Naive thymus-derived CD8-positive, alpha-beta T cell (primary cell): Measurements from ENCODE around the gene TMEM238. TPM values are rescaled to one million over a fixed set of nuclear protein-coding genes. Genes with fewer than 3 reads are reported as not detected.
A peak's percentile ranks its signal among the peaks of the same experiment; 100 is the strongest.
"Not testable (repeated sequence)": the region's sequence is repeated elsewhere in the genome, so short reads cannot be mapped to it uniquely, and the experiment has no call there.

ENCODE experiments used
- ATAC-seq, 2 donors: fragments of 150-1000 bp; cut with Tn5 transposase in 1 of 2; sonication (Bioruptor Pico), chemical (Tn5 transposase) in 1 of 2; 1 replicate in 1 of 2; 2 replicates in 1 of 2; pipeline ENCODE4 v1.10.0; 2021; ENCODE audit warnings: mild to moderate bottlenecking in 2 of 2, moderate library complexity in 2 of 2
- POLR2A ChIA-PET: fragments of 350-600 bp; sonication (Branson Sonifier 250); formaldehyde crosslinking; loops from one replicate; lab custom pipeline; 2021; ENCODE audit warnings: antibody characterized with exemption; lab: Charles Lee
- DNase-seq, 10 donors: peaks; one replicate each; pipeline versions ENCODE4 v3.0.0 to v3.0.0-alpha.2; 2020 to 2022
- H3K27ac Mint-ChIP-seq, 10 donors: one replicate each; pipeline ENCODE4 v1.8.0; 2020 to 2022; ENCODE audit warnings: mild to moderate bottlenecking in 10 of 10, mixed read lengths in 10 of 10, moderate library complexity in 4 of 10, inconsistent platforms in 1 of 10
- H3K27me3 Mint-ChIP-seq, 5 donors: one replicate each; pipeline ENCODE4 v1.8.0; 2021 to 2022; ENCODE audit warnings: mixed read lengths in 5 of 5
- H3K36me3 Mint-ChIP-seq, 3 donors: one replicate each; pipeline ENCODE4 v1.8.0; 2020 to 2022; ENCODE audit warnings: mixed read lengths in 3 of 3, mild to moderate bottlenecking in 2 of 3, inconsistent platforms in 1 of 3
- H3K4me1 Mint-ChIP-seq, 4 donors: one replicate each; pipeline ENCODE4 v1.8.0; 2021 to 2022; ENCODE audit warnings: mixed read lengths in 4 of 4
- H3K4me3 Mint-ChIP-seq, 10 donors: one replicate each; pipeline ENCODE4 v1.8.0; 2020 to 2022; ENCODE audit warnings: mild to moderate bottlenecking in 10 of 10, mixed read lengths in 10 of 10, moderate library complexity in 6 of 10, inconsistent platforms in 1 of 10
- H3K9me3 Mint-ChIP-seq, 9 donors: one replicate each; pipeline ENCODE4 v1.8.0; 2020 to 2022; ENCODE audit warnings: mixed read lengths in 9 of 9, mild to moderate bottlenecking in 3 of 9, inconsistent platforms in 1 of 9, moderate library complexity in 1 of 9
- polyA plus RNA-seq, 3 donors: library from polyadenylated mRNA; unstranded; fragments of 300-500 nt; fragmentation: Illumina TruSeq; gene quantifications; one replicate each; pipeline ENCODE4 v1.2.3, GENCODE V29; 2021
- total RNA-seq, 8 experiments: library from RNA in 2 of 8; stranded (reverse) in 2 of 8; gene quantifications; one replicate each; pipeline ENCODE4 v1.2.3 and lab custom pipeline; 2021 to 2026

The TMEM238 gene
- total and polyA plus RNA-seq, 5 experiments from 2014 or later = 1.1 to 10.2 (median 1.5) TPM

DNA sequence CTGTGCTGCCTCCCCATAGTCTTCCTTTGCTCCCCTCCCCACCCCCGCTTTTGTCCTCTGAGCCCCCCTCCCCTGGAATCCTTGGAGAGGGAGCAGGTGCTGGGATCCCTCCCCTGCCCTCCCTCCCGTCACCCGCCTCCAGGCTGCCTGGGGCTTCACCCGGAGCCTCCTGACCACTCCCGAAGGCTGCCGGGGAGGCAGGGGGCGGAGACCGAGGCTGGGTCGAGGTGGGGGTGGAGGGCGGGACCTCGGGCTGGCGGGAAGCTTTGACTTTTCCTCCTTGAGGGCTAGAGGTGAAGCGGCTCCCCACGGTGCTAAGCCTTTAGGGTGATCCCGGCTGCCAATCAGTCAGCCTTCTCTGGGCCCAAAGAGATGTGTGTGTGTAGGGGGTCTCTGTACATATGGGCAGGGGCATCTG is 42.9 kb downstream of the TMEM238 start:
- DNase-seq (peak in 7 of 10 donors; percentile 16 to 51 (median 25)), ATAC-seq (no peak)
- no peaks in the 10 kb centered on the region for H3K9me3 Mint-ChIP-seq
- H3K27me3 Mint-ChIP-seq = peaks cover 0 to 17% (median 0%) of the 10 kb centered on the region in 5 donors
- H3K36me3 Mint-ChIP-seq = peaks cover 0 to 16% (median 9%) of the 10 kb centered on the region in 3 donors
- H3K4me1 Mint-ChIP-seq = peaks cover 14 to 42% (median 23%) of the 10 kb centered on the region in 4 donors
- POLR2A ChIA-PET = interaction anchor here (0.7 to 1.7 kb wide), 3 partner anchors 9 to 87 kb away, joined by 3 to 5 read pairs (median 4); partner anchors contain the start of gene TMEM238
- H3K4me3 Mint-ChIP-seq = peak overlapping the region; percentile 76 to 88 (median 84)
- peak overlapping the region in 9 of 10 donors; percentile 29 to 99 (median 93) for H3K27ac Mint-ChIP-seq

DNA sequence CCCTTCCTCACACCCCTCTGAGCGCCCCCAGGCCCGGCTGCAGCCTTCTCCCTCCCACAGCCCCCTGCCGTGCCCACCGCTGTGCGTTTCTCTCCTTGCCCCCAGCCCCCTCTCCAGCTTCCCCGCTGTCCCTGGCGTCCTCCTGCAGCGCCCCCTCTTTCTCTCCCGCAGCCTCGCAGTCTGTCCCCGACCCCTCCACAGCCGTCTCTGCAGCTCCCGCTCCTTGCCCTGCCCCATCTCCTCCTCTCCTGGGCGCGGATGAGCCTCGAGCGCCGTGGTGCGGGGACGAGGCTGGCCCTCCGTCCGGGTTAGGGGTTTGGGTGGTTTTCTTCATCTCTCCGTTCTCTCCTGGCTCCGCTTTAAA is 43.3 kb downstream of the TMEM238 start:
- no peak for ATAC-seq
- Mint-ChIP-seq H3K36me3 (peaks cover 0 to 16% (median 9%) of the 10 kb centered on the region in 3 donors), H3K4me3 (peak overlapping the region; percentile 76 to 88 (median 84)), H3K9me3 (no peaks in the 10 kb centered on the region), H3K27ac (peak overlapping the region in 9 of 10 donors; percentile 29 to 99 (median 93)), H3K4me1 (peaks cover 14 to 42% (median 23%) of the 10 kb centered on the region in 4 donors), H3K27me3 (peaks cover 0 to 17% (median 0%) of the 10 kb centered on the region in 5 donors)
- POLR2A ChIA-PET = interaction anchor here (0.7 to 2.0 kb wide), 4 partner anchors 10 to 87 kb away, joined by 3 to 10 read pairs (median 4); partner anchors contain the start of gene TMEM238
- DNase-seq = peak in 2 of 10 donors; percentile 25 to 27

DNA sequence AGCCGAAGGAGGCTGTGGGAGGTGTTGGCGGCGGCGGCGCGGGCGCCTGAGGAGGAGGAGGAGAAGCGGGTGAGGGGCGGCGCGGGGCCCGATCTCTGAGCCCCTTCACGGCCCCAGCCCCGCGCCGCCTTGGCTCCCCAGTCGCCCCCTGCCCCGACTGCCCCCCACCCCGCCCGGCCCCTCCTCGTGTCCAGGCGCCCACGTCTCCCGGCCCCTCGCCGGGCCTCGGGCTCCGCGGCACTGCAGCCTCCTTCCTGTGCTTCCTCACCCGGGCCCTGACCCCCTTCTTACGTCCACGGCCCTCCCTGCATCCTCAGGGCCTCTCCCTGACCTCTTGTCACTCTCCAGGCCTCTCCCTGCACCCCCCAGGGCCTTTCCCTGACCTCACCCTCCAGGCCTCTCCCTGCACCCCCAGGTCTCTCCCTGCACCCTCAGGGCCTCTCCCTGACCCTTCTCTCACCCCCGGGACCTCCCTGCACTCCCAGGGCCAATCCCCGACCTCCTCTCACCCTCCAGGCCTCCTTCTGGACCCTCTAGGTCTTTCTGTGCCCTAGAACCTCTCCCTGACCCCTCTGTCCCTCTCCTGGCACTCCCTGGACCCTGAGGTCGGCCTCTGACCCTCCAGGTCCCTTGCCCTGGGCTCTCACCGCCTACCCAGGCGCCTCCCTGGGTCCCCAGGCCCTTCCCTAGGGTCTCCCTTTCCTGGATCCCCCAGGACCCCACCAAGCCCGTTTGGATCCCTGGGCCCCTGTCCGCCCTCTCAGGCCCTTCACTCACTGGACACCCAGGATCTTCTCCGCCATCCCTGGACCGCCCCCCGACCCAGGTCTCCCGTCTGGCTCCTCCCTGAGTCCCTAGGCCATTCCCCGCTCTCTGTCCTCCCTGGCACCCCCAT is 44.0 kb downstream of the TMEM238 start:
- no peak for ATAC-seq
- Mint-ChIP-seq H3K27ac (peak overlapping the region; percentile 89 to 99 (median 97)), H3K36me3 (peaks cover 0 to 13% (median 9%) of the 10 kb centered on the region in 3 donors), H3K4me3 (peak overlapping the region; percentile 83 to 99 (median 94)), H3K4me1 (peaks cover 13 to 38% (median 23%) of the 10 kb centered on the region in 4 donors), H3K9me3 (no peaks in the 10 kb centered on the region), H3K27me3 (peaks cover 0 to 14% (median 0%) of the 10 kb centered on the region in 5 donors)
- peak in 5 of 10 donors; percentile 13 to 71 (median 41) for DNase-seq
- POLR2A ChIA-PET = interaction anchor here (0.7 to 2.1 kb wide), 25 partner anchors 9 to 1237 kb away, joined by 3 to 46 read pairs (median 4); partner anchors contain the start of genes FIZ1, HSPBP1, NDUFA3 and PPP1R12C

DNA sequence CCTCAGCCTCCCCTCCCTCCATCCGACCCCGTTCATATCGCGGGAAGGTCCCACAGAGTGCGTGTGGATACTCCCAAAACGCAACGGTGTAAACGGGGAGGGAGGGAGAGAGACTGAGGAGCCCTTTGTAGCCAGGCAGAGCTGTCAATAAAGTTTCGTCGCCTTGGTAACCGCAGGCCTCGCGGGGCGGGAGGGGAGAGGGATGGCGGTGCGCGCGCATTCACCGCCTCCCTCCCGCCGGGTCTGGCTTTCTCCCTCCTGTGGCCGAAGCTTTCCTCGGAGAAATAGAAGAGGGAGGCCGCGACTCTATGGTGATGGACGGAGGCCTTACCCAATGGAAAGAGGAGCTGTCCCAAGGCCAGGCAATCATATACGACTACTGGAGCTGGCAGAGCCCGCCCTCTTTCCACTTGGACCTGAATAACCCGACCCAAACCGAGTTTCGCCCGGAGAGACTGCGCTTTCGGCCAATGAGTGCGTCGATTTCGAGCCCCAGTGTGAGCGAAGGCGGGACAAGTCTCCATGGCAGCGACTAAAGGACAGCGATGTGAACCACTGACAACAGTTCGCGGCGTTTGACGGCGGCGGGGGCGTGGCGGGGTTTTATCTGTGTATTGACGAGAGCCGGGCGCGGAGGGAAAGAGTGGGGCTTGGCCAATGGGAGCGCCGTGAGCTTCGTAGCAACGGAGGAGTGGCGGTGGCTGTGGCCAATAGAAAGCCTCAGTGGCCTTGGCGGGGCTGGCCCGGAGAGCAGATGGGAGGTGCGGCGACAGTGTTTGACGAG is 44.8 kb downstream of the TMEM238 start, which contains the start of gene KMT5C:
TSS of gene KMT5C (plus strand) at position 772 of the 784 bp plus-strand sequence. CDS start 2,061 bp downstream, outside the sequence.
- H3K9me3 Mint-ChIP-seq = no peaks in the 10 kb centered on the region

DNA sequence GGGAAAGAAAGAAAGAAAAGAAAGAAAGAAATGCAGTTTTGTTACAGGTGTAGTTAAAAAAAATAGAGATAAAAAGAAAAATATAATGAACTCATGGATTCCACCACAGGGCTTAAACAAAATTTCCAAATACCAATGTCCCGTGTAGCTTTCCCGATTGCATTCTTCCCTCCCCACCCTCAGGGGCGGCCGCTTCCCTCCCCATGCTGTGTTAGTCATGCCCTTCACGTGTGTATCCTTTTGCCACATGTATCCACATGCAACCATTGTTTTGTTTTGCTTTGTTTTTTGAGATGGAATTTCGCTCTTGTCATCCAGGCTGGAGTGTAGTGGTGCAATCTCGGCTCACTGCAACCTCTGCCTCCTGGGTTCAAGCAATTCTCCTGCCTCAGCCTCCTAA is 48.0 kb downstream of the TMEM238 start:
- peak overlapping the region in 2 of 10 donors; percentile 25 to 70 for H3K27ac Mint-ChIP-seq
- H3K4me1 Mint-ChIP-seq = peaks cover 10 to 27% (median 17%) of the 10 kb centered on the region in 4 donors
- POLR2A ChIA-PET = no interaction called here
- DNase-seq = no peak
- no peak for ATAC-seq
- no peaks in the 10 kb centered on the region for H3K9me3 Mint-ChIP-seq
- no peaks in the 10 kb centered on the region for H3K36me3 Mint-ChIP-seq
- H3K4me3 Mint-ChIP-seq = no peak overlapping the region
- peaks cover 0 to 19% (median 4%) of the 10 kb centered on the region in 5 donors for H3K27me3 Mint-ChIP-seq

More for the DNA sequence above, 44.8 kb downstream of the TMEM238 start, which contains the start of gene KMT5C:
- ATAC-seq = peak; percentile 78 to 85
- H3K4me3 Mint-ChIP-seq = peak within 1 kb of the TSS; percentile 83 to 99 (median 94)
- POLR2A ChIA-PET = interaction anchor here (0.7 to 2.1 kb wide), 25 partner anchors 9 to 1236 kb away, joined by 3 to 46 read pairs (median 4); partner anchors contain the start of genes FIZ1, HSPBP1, NDUFA3 and PPP1R12C
- H3K27me3 Mint-ChIP-seq = peaks cover 0 to 14% (median 0%) of the 10 kb centered on the region in 5 donors
- H3K27ac Mint-ChIP-seq = peak within 1 kb of the TSS; percentile 89 to 99 (median 97)
- peaks cover 12 to 34% (median 23%) of the 10 kb centered on the region in 4 donors for H3K4me1 Mint-ChIP-seq
- peak; percentile 98 to 100 (median 100) for DNase-seq
- peaks cover 0 to 10% (median 7%) of the 10 kb centered on the region in 3 donors for H3K36me3 Mint-ChIP-seq

DNA sequence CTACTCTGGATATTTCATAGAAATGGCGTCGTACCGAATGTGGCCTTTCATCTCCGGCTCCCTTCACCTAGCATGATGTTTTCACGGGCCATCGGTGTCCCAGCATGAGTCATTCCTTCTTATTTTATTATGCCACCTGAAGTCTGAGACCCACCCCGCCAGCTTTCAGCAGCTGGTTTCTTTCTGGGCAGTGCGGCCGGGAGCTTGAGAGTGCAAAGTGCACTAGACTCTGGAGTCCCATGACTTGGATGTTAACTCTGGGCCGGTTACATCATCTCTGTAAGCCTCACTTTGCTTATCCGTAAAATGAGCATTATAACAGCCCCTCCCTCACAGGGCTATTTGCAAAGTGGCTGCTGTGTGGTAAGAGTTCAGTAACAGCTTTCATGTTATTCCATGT is 50.2 kb downstream of the TMEM238 start:
- POLR2A ChIA-PET = interaction anchor here (0.7 kb wide), 1 partner anchor 51 kb away, joined by 3 read pairs; no protein-coding TSS in a partner anchor
- ATAC-seq (no peak), DNase-seq (no peak)
- H3K36me3 Mint-ChIP-seq = no peaks in the 10 kb centered on the region
- no peak overlapping the region for H3K27ac Mint-ChIP-seq
- no peaks in the 10 kb centered on the region for H3K9me3 Mint-ChIP-seq
- H3K4me3 Mint-ChIP-seq = no peak overlapping the region
- H3K4me1 Mint-ChIP-seq = peaks cover 5 to 8% (median 6%) of the 10 kb centered on the region in 4 donors
- H3K27me3 Mint-ChIP-seq = peaks cover 0 to 22% (median 4%) of the 10 kb centered on the region in 5 donors

DNA sequence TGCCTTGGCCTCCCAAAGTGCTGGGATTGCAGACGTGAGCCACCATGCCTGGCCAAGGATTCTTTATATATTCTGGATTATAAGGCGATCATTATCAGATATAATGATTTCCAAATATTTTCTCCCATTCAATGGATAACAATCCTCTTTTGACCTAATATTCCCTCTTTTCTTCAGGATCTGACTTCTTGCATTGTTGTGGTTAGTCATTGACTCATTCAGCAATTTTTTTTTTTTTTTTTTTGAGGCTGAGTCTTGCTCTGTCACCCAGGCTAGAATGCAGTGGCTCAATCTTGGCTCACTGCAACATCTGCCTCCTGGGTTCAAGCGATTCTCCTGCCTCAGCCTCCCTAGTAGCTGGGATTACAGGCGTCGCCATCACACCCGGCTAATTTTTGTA is 54.3 kb downstream of the TMEM238 start:
- not testable (repeated sequence) for H3K4me1 Mint-ChIP-seq, ATAC-seq, H3K9me3 Mint-ChIP-seq, H3K4me3 Mint-ChIP-seq, H3K27ac Mint-ChIP-seq, DNase-seq, H3K36me3 Mint-ChIP-seq
- peaks cover 0 to 13% (median 4%) of the 10 kb centered on the region in 5 donors for H3K27me3 Mint-ChIP-seq
- POLR2A ChIA-PET = interaction anchor here (0.7 kb wide), 1 partner anchor 55 kb away, joined by 4 read pairs; no protein-coding TSS in a partner anchor

Other genes starting within 250 kb of the TMEM238 start
- gene TNNT1, start 235.1 kb downstream of the TMEM238 start, total RNA-seq = not detected
- not detected for gene TNNT1, start 235.1 kb downstream of the TMEM238 start, polyA plus RNA-seq
- not detected for gene TNNI3, start 226.6 kb downstream of the TMEM238 start, total RNA-seq
- gene TNNI3, start 226.6 kb downstream of the TMEM238 start, polyA plus RNA-seq = not detected
- gene DNAAF3, start 217.7 kb downstream of the TMEM238 start, total RNA-seq = not detected
- gene DNAAF3, start 217.7 kb downstream of the TMEM238 start, polyA plus RNA-seq = not detected
- gene SYT5, start 204.0 kb downstream of the TMEM238 start, total RNA-seq = not detected
- under 1 TPM; 0.09 to 0.56 (median 0.25) TPM for gene SYT5, start 204.0 kb downstream of the TMEM238 start, polyA plus RNA-seq
- gene PTPRH, start 174.8 kb downstream of the TMEM238 start, total RNA-seq = not detected
- gene PTPRH, start 174.8 kb downstream of the TMEM238 start, polyA plus RNA-seq = not detected
- 10 to 100 TPM; 17.7 to 20.9 TPM for gene TMEM86B, start 155.5 kb downstream of the TMEM238 start, total RNA-seq
- gene TMEM86B, start 155.5 kb downstream of the TMEM238 start, polyA plus RNA-seq = 1 to 10 TPM in 1 of 3 donors, under 1 TPM in 2; 0.17 to 2.3 (median 0.54) TPM
- gene PPP6R1, start 125.3 kb downstream of the TMEM238 start, total RNA-seq = 100 to 1,000 TPM; 167 to 168 TPM
- gene PPP6R1, start 125.3 kb downstream of the TMEM238 start, polyA plus RNA-seq = 100 to 1,000 TPM in 1 of 3 donors, 10 to 100 TPM in 2; 57.3 to 131 (median 60.9) TPM
- 10 to 100 TPM; 20.3 to 20.4 TPM for gene HSPBP1, start 104.2 kb downstream of the TMEM238 start, total RNA-seq
- 10 to 100 TPM; 38.6 to 44.8 (median 42.5) TPM for gene HSPBP1, start 104.2 kb downstream of the TMEM238 start, polyA plus RNA-seq
- 1 to 10 TPM; 1.9 to 2.9 TPM for gene BRSK1, start 100.3 kb downstream of the TMEM238 start, total RNA-seq
- under 1 TPM in 1 of 3 donors, not detected in 2; 0.24 TPM for gene BRSK1, start 100.3 kb downstream of the TMEM238 start, polyA plus RNA-seq
- not detected for gene TMEM150B, start 59.0 kb downstream of the TMEM238 start, total RNA-seq
- not detected for gene TMEM150B, start 59.0 kb downstream of the TMEM238 start, polyA plus RNA-seq
- 10 to 100 TPM; 19.2 to 21.8 TPM for gene KMT5C, start 44.4 kb downstream of the TMEM238 start, total RNA-seq
- 1 to 10 TPM; 1.7 to 2.5 (median 2.1) TPM for gene KMT5C, start 44.4 kb downstream of the TMEM238 start, polyA plus RNA-seq
- not detected for gene COX6B2, start 29.6 kb downstream of the TMEM238 start, total RNA-seq
- not detected for gene COX6B2, start 29.6 kb downstream of the TMEM238 start, polyA plus RNA-seq
- gene GARIN5B, start 21.0 kb downstream of the TMEM238 start, total RNA-seq = not detected
- not detected for gene GARIN5B, start 21.0 kb downstream of the TMEM238 start, polyA plus RNA-seq
- under 1 TPM in 1 of 2 experiments, not detected in 1; 0.21 TPM for gene IL11, start 13.8 kb downstream of the TMEM238 start, total RNA-seq
- gene IL11, start 13.8 kb downstream of the TMEM238 start, polyA plus RNA-seq = not detected
- gene TMEM190, start 7.5 kb downstream of the TMEM238 start, total RNA-seq = not detected
- not detected for gene TMEM190, start 7.5 kb downstream of the TMEM238 start, polyA plus RNA-seq
- gene RPL28, start 1.6 kb upstream of the TMEM238 start, total RNA-seq = 1,000 to 10,000 TPM; 2,967 to 2,995 TPM
- 1,000 to 10,000 TPM in 1 of 3 donors, 100 to 1,000 TPM in 2; 559 to 1,017 (median 787) TPM for gene RPL28, start 1.6 kb upstream of the TMEM238 start, polyA plus RNA-seq
- 10 to 100 TPM; 18.1 to 20.2 TPM for gene UBE2S, start 23.5 kb upstream of the TMEM238 start, total RNA-seq
- gene UBE2S, start 23.5 kb upstream of the TMEM238 start, polyA plus RNA-seq = 10 to 100 TPM; 18.6 to 25.8 (median 24.5) TPM
- not detected for gene SHISA7, start 59.0 kb upstream of the TMEM238 start, total RNA-seq
- not detected for gene SHISA7, start 59.0 kb upstream of the TMEM238 start, polyA plus RNA-seq
- gene ISOC2, start 77.3 kb upstream of the TMEM238 start, total RNA-seq = 10 to 100 TPM; 10.5 to 11.0 TPM
- gene ISOC2, start 77.3 kb upstream of the TMEM238 start, polyA plus RNA-seq = 10 to 100 TPM; 30.5 to 35.6 (median 34.2) TPM
- gene C19orf85, start 80.5 kb upstream of the TMEM238 start, total RNA-seq = not detected
- not detected for gene C19orf85, start 80.5 kb upstream of the TMEM238 start, polyA plus RNA-seq
- 10 to 100 TPM; 13.2 to 15.6 TPM for gene ZNF628, start 92.3 kb upstream of the TMEM238 start, total RNA-seq
- under 1 TPM; 0.26 to 0.42 (median 0.32) TPM for gene ZNF628, start 92.3 kb upstream of the TMEM238 start, polyA plus RNA-seq
- gene NAT14, start 100.9 kb upstream of the TMEM238 start, total RNA-seq = 10 to 100 TPM in 1 of 2 experiments, 1 to 10 TPM in 1; 8.0 to 10.4 TPM
- 1 to 10 TPM; 4.1 to 8.8 (median 7.7) TPM for gene NAT14, start 100.9 kb upstream of the TMEM238 start, polyA plus RNA-seq
- gene SSC5D, start 104.1 kb upstream of the TMEM238 start, total RNA-seq = 1 to 10 TPM; 1.3 to 1.4 TPM
- gene SSC5D, start 104.1 kb upstream of the TMEM238 start, polyA plus RNA-seq = under 1 TPM in 2 of 3 donors, not detected in 1; 0.02 to 0.11 TPM
- gene SBK2, start 152.8 kb upstream of the TMEM238 start, total RNA-seq = not detected
- gene SBK2, start 152.8 kb upstream of the TMEM238 start, polyA plus RNA-seq = not detected
- not detected for gene SBK3, start 161.3 kb upstream of the TMEM238 start, total RNA-seq
- not detected for gene SBK3, start 161.3 kb upstream of the TMEM238 start, polyA plus RNA-seq
- gene ZNF579, start 196.6 kb upstream of the TMEM238 start, total RNA-seq = 10 to 100 TPM in 1 of 2 experiments, 1 to 10 TPM in 1; 9.8 to 10.2 TPM
- gene ZNF579, start 196.6 kb upstream of the TMEM238 start, polyA plus RNA-seq = under 1 TPM; 0.16 to 0.39 (median 0.20) TPM
- 10 to 100 TPM; 19.0 to 22.0 TPM for gene FIZ1, start 215.2 kb upstream of the TMEM238 start, total RNA-seq
- gene FIZ1, start 215.2 kb upstream of the TMEM238 start, polyA plus RNA-seq = 1 to 10 TPM; 2.8 to 5.4 (median 3.4) TPM
- gene ZNF524, start 216.0 kb upstream of the TMEM238 start, total RNA-seq = 10 to 100 TPM; 19.1 to 20.7 TPM
- gene ZNF524, start 216.0 kb upstream of the TMEM238 start, polyA plus RNA-seq = 10 to 100 TPM; 21.5 to 31.6 (median 23.6) TPM
- gene ZNF865, start 221.4 kb upstream of the TMEM238 start, total RNA-seq = 10 to 100 TPM; 21.6 to 24.4 TPM
- gene ZNF865, start 221.4 kb upstream of the TMEM238 start, polyA plus RNA-seq = under 1 TPM in 2 of 3 donors, not detected in 1; 0.22 to 0.33 TPM
- gene ZNF784, start 240.3 kb upstream of the TMEM238 start, total RNA-seq = 1 to 10 TPM; 8.1 to 9.2 TPM
- 1 to 10 TPM in 2 of 3 donors, under 1 TPM in 1; 0.64 to 1.4 (median 1.1) TPM for gene ZNF784, start 240.3 kb upstream of the TMEM238 start, polyA plus RNA-seq